Measurements from ENCODE around the gene DUOX2. TPM values are rescaled to one million over a fixed set of nuclear protein-coding genes. Genes with fewer than 3 reads are reported as not detected.
"Not testable (repeated sequence)": the region's sequence is repeated elsewhere in the genome, so short reads cannot be mapped to it uniquely, and the experiment has no call there.

DUOX2 gene
- total and polyA plus RNA-seq, 4 donors: 1.0 to 3.8 (median 2.1) TPM

GRCh38 chr15:45087513-45087912 is 26.5 kb downstream of the DUOX2 start:
- 78 to 83% methylated on average over 1 of the region's 1 CpG for WGBS, 2 donors
- Histone ChIP-seq H3K9me3 (ENCODE audit: control insufficient read depth in 4 of 4, insufficient read depth in 3 of 4, low read length in 3 of 4) (peaks cover 0 to 3% (median 0%) of the 10 kb centered on the region in 4 donors), H3K36me3 (ENCODE audit: control insufficient read depth in 4 of 4, insufficient read depth in 4 of 4, low read length in 4 of 4) (no peaks in the 10 kb centered on the region), H3K4me1 (ENCODE audit: control insufficient read depth in 5 of 5, insufficient read depth in 5 of 5, low read length in 5 of 5) (no peaks in the 10 kb centered on the region), H3K4me3 (no peak overlapping the region), H3K9ac (ENCODE audit: insufficient read depth in 1 of 2, low read length in 2 of 2) (no peak overlapping the region), H3K27me3 (ENCODE audit: control insufficient read depth in 3 of 3, insufficient read depth in 3 of 3, low read length in 2 of 3) (peaks cover 0 to 9% (median 6%) of the 10 kb centered on the region in 3 donors), H3K27ac (ENCODE audit: low read depth in 1 of 2, low read length in 1 of 2) (no peak overlapping the region)
- TF ChIP-seq, protein P1, sequence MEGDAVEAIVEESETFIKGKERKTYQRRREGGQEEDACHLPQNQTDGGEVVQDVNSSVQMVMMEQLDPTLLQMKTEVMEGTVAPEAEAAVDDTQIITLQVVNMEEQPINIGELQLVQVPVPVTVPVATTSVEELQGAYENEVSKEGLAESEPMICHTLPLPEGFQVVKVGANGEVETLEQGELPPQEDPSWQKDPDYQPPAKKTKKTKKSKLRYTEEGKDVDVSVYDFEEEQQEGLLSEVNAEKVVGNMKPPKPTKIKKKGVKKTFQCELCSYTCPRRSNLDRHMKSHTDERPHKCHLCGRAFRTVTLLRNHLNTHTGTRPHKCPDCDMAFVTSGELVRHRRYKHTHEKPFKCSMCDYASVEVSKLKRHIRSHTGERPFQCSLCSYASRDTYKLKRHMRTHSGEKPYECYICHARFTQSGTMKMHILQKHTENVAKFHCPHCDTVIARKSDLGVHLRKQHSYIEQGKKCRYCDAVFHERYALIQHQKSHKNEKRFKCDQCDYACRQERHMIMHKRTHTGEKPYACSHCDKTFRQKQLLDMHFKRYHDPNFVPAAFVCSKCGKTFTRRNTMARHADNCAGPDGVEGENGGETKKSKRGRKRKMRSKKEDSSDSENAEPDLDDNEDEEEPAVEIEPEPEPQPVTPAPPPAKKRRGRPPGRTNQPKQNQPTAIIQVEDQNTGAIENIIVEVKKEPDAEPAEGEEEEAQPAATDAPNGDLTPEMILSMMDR (IDR thresholded peaks at IDR 0.05; ENCODE audit: control extremely low read depth, extremely low read depth): no peak
- ATAC-seq (ENCODE audit: insufficient read depth, low FRiP score) (no peak), DNase-seq (no peak)

GRCh38 chr15:45084163-45084562 is 29.8 kb downstream of the DUOX2 start:
- TF ChIP-seq, protein P1 (IDR thresholded peaks at IDR 0.05; ENCODE audit: control extremely low read depth, extremely low read depth): no peak
- DNase-seq: no peak
- H3K4me1 ChIP-seq (ENCODE audit: control insufficient read depth in 5 of 5, insufficient read depth in 5 of 5, low read length in 5 of 5): no peaks in the 10 kb centered on the region
- WGBS, 2 donors: 63 to 69% methylated on average over 3 of the region's 3 CpGs
- peaks cover 0 to 6% (median 3%) of the 10 kb centered on the region in 3 donors for H3K27me3 ChIP-seq (ENCODE audit: control insufficient read depth in 3 of 3, insufficient read depth in 3 of 3, low read length in 2 of 3)
- no peak overlapping the region for H3K9ac ChIP-seq (ENCODE audit: insufficient read depth in 1 of 2, low read length in 2 of 2)
- no peaks in the 10 kb centered on the region for H3K9me3 ChIP-seq (ENCODE audit: control insufficient read depth in 4 of 4, insufficient read depth in 3 of 4, low read length in 3 of 4)
- no peak overlapping the region for H3K4me3 ChIP-seq
- H3K27ac ChIP-seq (ENCODE audit: low read depth in 1 of 2, low read length in 1 of 2): no peak overlapping the region
- no peak for ATAC-seq (ENCODE audit: insufficient read depth, low FRiP score)
- no peaks in the 10 kb centered on the region for H3K36me3 ChIP-seq (ENCODE audit: control insufficient read depth in 4 of 4, insufficient read depth in 4 of 4, low read length in 4 of 4)

DNA sequence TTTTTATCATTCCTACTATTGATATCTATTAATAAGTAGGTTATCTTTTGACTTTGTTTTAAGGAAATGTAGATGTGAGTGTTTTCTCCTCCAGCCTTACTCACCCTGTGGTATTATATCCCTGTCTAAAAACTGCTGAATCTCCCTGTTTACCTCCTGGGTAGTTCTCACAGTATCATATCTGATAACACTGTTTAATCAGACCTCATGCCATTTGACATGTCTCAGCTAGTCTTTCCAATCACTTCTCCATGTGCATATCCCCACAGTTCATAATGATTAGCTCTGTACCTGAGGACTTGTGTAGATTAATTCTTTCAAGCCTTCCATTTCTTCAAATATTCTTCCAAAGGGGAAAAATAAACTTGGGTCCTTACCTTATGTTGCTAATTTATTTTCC is 30.7 kb downstream of the DUOX2 start:
- ATAC-seq (ENCODE audit: insufficient read depth, low FRiP score) (no peak), DNase-seq (no peak)
- H3K9me3 ChIP-seq (ENCODE audit: control insufficient read depth in 4 of 4, insufficient read depth in 3 of 4, low read length in 3 of 4): no peaks in the 10 kb centered on the region
- no peaks in the 10 kb centered on the region for H3K4me1 ChIP-seq (ENCODE audit: control insufficient read depth in 5 of 5, insufficient read depth in 5 of 5, low read length in 5 of 5)
- H3K4me3 ChIP-seq: no peak overlapping the region
- H3K27me3 ChIP-seq (ENCODE audit: control insufficient read depth in 3 of 3, insufficient read depth in 3 of 3, low read length in 2 of 3): peaks cover 0 to 4% (median 3%) of the 10 kb centered on the region in 3 donors
- H3K9ac ChIP-seq (ENCODE audit: insufficient read depth in 1 of 2, low read length in 2 of 2): no peak overlapping the region
- no peak overlapping the region for H3K27ac ChIP-seq (ENCODE audit: low read depth in 1 of 2, low read length in 1 of 2)
- TF ChIP-seq, protein P1 (IDR thresholded peaks at IDR 0.05; ENCODE audit: control extremely low read depth, extremely low read depth): no peak
- no peaks in the 10 kb centered on the region for H3K36me3 ChIP-seq (ENCODE audit: control insufficient read depth in 4 of 4, insufficient read depth in 4 of 4, low read length in 4 of 4)

DNA sequence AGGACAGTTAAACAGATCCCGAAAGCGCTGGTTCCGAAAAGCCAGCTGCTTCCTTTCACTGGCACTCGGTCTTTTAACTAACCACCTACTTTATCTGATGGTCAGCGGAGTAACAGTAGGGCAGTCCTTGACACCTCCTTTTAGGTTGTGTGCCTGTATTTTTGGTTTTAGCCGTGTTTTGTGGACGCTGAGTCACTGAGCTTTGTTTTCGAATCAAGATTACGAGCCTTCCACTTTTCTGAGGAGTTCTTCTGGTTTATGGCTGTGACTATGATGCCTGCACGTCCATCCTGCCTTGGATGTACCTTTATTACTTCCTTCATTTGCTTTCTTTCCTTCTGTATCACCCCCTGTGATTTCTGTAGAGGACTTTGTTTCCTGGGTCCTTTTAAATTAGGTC is 31.6 kb downstream of the DUOX2 start:
- not testable (repeated sequence) for H3K4me1 ChIP-seq (ENCODE audit: control insufficient read depth in 5 of 5, insufficient read depth in 5 of 5, low read length in 5 of 5); H3K27me3 ChIP-seq (ENCODE audit: control insufficient read depth in 3 of 3, insufficient read depth in 3 of 3, low read length in 2 of 3); DNase-seq; H3K36me3 ChIP-seq (ENCODE audit: control insufficient read depth in 4 of 4, insufficient read depth in 4 of 4, low read length in 4 of 4); H3K27ac ChIP-seq (ENCODE audit: low read depth in 1 of 2, low read length in 1 of 2); ATAC-seq (ENCODE audit: insufficient read depth, low FRiP score); H3K4me3 ChIP-seq; H3K9me3 ChIP-seq (ENCODE audit: control insufficient read depth in 4 of 4, insufficient read depth in 3 of 4, low read length in 3 of 4); H3K9ac ChIP-seq (ENCODE audit: insufficient read depth in 1 of 2, low read length in 2 of 2)
- WGBS, 2 donors: 74 to 81% methylated on average over 9 to 10 of the region's 10 CpGs

DNA sequence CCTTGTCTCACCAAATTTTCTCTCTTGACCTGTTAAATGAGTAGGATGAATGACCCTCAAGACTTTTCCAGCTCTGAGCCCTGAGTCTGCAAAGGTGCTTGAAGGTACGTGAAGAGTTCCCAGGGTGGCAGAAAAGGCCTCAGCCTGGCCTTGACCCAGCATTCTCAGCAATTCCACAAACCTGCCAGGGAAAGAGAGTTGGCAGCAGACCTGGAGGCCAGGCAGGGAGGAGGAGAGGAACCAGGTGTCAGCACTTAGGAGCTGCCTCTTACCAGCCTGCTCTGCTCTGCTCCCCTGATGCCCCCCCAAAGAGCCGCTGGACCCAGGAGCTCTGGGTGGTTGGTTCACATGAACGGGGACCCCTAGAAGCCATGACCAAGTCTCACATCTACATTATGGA is 33.4 kb downstream of the DUOX2 start:
- DNase-seq; H3K4me1 ChIP-seq (ENCODE audit: control insufficient read depth in 5 of 5, insufficient read depth in 5 of 5, low read length in 5 of 5); H3K36me3 ChIP-seq (ENCODE audit: control insufficient read depth in 4 of 4, insufficient read depth in 4 of 4, low read length in 4 of 4); H3K4me3 ChIP-seq; H3K27me3 ChIP-seq (ENCODE audit: control insufficient read depth in 3 of 3, insufficient read depth in 3 of 3, low read length in 2 of 3); H3K9me3 ChIP-seq (ENCODE audit: control insufficient read depth in 4 of 4, insufficient read depth in 3 of 4, low read length in 3 of 4); H3K9ac ChIP-seq (ENCODE audit: insufficient read depth in 1 of 2, low read length in 2 of 2); H3K27ac ChIP-seq (ENCODE audit: low read depth in 1 of 2, low read length in 1 of 2): not testable (repeated sequence)
- WGBS, 2 donors: 82 to 89% methylated on average over 2 of the region's 3 CpGs
- ATAC-seq (ENCODE audit: insufficient read depth, low FRiP score): peak; percentile 27

DNA sequence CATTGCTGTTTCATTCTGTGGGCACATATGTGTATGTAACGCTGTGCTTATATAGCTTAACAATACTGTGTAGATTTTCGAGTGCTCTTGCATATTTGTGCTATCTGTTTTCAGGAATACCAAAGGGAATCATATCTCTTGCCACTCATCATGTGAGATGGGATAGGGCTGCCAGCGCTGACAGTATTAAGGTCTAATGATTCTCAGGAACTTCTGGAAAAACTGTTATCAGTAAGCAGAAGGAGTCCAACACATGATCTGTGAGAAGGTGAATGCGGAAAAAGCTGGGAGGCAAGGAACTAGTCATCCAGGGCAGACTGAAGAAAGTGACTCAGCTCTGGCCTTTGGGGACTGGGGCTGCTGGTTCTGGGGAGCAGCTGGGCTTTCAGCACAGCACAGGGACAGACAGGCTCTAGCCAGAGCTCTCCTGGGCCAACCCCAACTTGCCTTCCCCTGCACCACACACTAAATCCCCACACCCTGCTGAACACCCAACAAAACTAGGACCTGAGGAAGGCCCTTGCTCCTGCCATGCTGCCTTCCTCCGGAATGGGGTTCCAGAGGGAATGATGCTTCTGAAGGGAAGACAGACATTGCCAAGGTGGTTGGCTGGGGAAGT is 34.2 kb downstream of the DUOX2 start:
- not testable (repeated sequence) for H3K4me3 ChIP-seq; H3K36me3 ChIP-seq (ENCODE audit: control insufficient read depth in 4 of 4, insufficient read depth in 4 of 4, low read length in 4 of 4); H3K4me1 ChIP-seq (ENCODE audit: control insufficient read depth in 5 of 5, insufficient read depth in 5 of 5, low read length in 5 of 5); H3K27me3 ChIP-seq (ENCODE audit: control insufficient read depth in 3 of 3, insufficient read depth in 3 of 3, low read length in 2 of 3); H3K9ac ChIP-seq (ENCODE audit: insufficient read depth in 1 of 2, low read length in 2 of 2); H3K27ac ChIP-seq (ENCODE audit: low read depth in 1 of 2, low read length in 1 of 2); ATAC-seq (ENCODE audit: insufficient read depth, low FRiP score); H3K9me3 ChIP-seq (ENCODE audit: control insufficient read depth in 4 of 4, insufficient read depth in 3 of 4, low read length in 3 of 4); DNase-seq
- WGBS, 2 donors: 87 to 91% methylated on average over 5 of the region's 5 CpGs
